MM.1S (cell line): ENCODE results near the gene GOLGA3.

Experiments used
- DNase-seq: peaks from one replicate; pipeline ENCODE4 v3.0.0-alpha.2; 2015
- H2AFZ ChIP-seq: fragments of 300-600 bp; sonication (generic); 2 replicates; pipeline ENCODE4 v1.6.0; 2016; ENCODE audit warnings: antibody characterized with exemption, low read length
- H3F3A ChIP-seq: fragments of 300-600 bp; sonication (generic); 2 replicates; pipeline ENCODE4 v1.6.1; 2016; ENCODE audit warnings: mild to moderate bottlenecking, antibody characterized with exemption, low read length, moderate library complexity, mixed read lengths; ENCODE audit not compliant: insufficient read depth
- H3K27ac ChIP-seq: fragments of 300-600 bp; sonication (generic); 2 replicates; pipeline ENCODE4 v1.5.1; 2016; ENCODE audit warnings: mild to moderate bottlenecking, low read length
- H3K27me3 ChIP-seq: fragments of 300-600 bp; sonication (generic); replicated peaks from 2 replicates; pipeline ENCODE4 v1.6.0; 2016; ENCODE audit warnings: low read length; ENCODE audit not compliant: insufficient read depth
- H3K36me3 ChIP-seq: fragments of 300-600 bp; sonication (generic); replicated peaks from 2 replicates; pipeline ENCODE4 v1.6.1; 2016; ENCODE audit warnings: mild to moderate bottlenecking, low read length, mixed read lengths; ENCODE audit not compliant: insufficient read depth
- H3K4me1 ChIP-seq: fragments of 300-600 bp; sonication (generic); 2 replicates; pipeline ENCODE4 v1.6.1; 2016; ENCODE audit warnings: low read length, mixed read lengths
- H3K4me2 ChIP-seq: fragments of 300-600 bp; sonication (generic); 2 replicates; pipeline ENCODE4 v1.6.0; 2016; ENCODE audit warnings: low read depth, low read length
- H3K4me3 ChIP-seq: fragments of 300-600 bp; sonication (generic); 2 replicates; pipeline ENCODE4 v1.5.1; 2016; ENCODE audit warnings: low read length, mixed read lengths
- H3K79me2 ChIP-seq: fragments of 300-600 bp; sonication (generic); 2 replicates; pipeline ENCODE4 v1.6.1; 2016; ENCODE audit warnings: mixed run types, low read length, mixed read lengths
- H3K9ac ChIP-seq: fragments of 300-600 bp; sonication (generic); 2 replicates; pipeline ENCODE4 v1.6.1; 2016; ENCODE audit warnings: low read length, mixed read lengths
- H3K9me2 ChIP-seq: fragments of 300-600 bp; sonication (generic); replicated peaks from 2 replicates; pipeline ENCODE4 v1.6.1; 2016; ENCODE audit warnings: mild to moderate bottlenecking, low read length, mixed read lengths; ENCODE audit not compliant: insufficient read depth
- H3K9me3 ChIP-seq: fragments of 300-600 bp; sonication (generic); replicated peaks from 2 replicates; pipeline ENCODE4 v1.6.1; 2016; ENCODE audit warnings: mild to moderate bottlenecking, low read length, mixed read lengths; ENCODE audit not compliant: insufficient read depth
- H4K20me1 ChIP-seq: fragments of 300-600 bp; sonication (generic); 2 replicates; pipeline ENCODE4 v1.6.1; 2016; ENCODE audit warnings: mild to moderate bottlenecking, low read length, moderate library complexity, mixed read lengths; ENCODE audit not compliant: insufficient read depth
- CTCF ChIP-seq: fragments of 300-600 bp; sonication (generic); IDR thresholded peaks from 2 replicates; pipeline ENCODE4 v1.5.1; 2016; ENCODE audit warnings: antibody characterized with exemption, low read length, mixed read lengths
- EZH2 ChIP-seq: fragments of 300-600 bp; sonication (generic); optimal IDR thresholded peaks from 2 replicates; pipeline ENCODE3; 2017; ENCODE audit warnings: low read depth, mild to moderate bottlenecking, antibody characterized with exemption, low read length, mixed read lengths
- EZH2phosphoT487 ChIP-seq: fragments of 300-600 bp; sonication (generic); IDR thresholded peaks from 2 replicates; pipeline ENCODE4 v1.6.1; 2018; ENCODE audit warnings: antibody characterized with exemption, low read length

Gene GOLGA3

GRCh38 chr12:132720606-132721345, 107.9 kb downstream of the GOLGA3 start:
- Histone ChIP-seq H3K79me2 (no peaks in the 10 kb centered on the region), H3K9ac (no peak overlapping the region), H3K9me3 (no peaks in the 10 kb centered on the region), H3K4me1 (no peaks in the 10 kb centered on the region), H3K4me2 (no peak overlapping the region), H3F3A (no peaks in the 10 kb centered on the region), H3K9me2 (no peaks in the 10 kb centered on the region), H4K20me1 (no peaks in the 10 kb centered on the region), H3K27ac (no peak overlapping the region), H3K4me3 (no peak overlapping the region), H2AFZ (no peak overlapping the region), H3K27me3 (no peaks in the 10 kb centered on the region), H3K36me3 (no peaks in the 10 kb centered on the region; the same call in 1 of the 2 replicates)
- TF ChIP-seq EZH2phosphoT487: no peak
- TF ChIP-seq CTCF: no peak
- TF ChIP-seq EZH2: no peak
- no peak for DNase-seq

GRCh38 chr12:132719954-132720324, 108.7 kb downstream of the GOLGA3 start:
- no peak for DNase-seq
- no peaks in the 10 kb centered on the region for H3K9me2 ChIP-seq
- H3K27me3 ChIP-seq: no peaks in the 10 kb centered on the region
- H3K36me3 ChIP-seq: no peaks in the 10 kb centered on the region; the same call in 1 of the 2 replicates
- H3K9me3 ChIP-seq: no peaks in the 10 kb centered on the region
- no peaks in the 10 kb centered on the region for H3K79me2 ChIP-seq
- no peak for TF ChIP-seq CTCF
- no peak overlapping the region for H3K4me3 ChIP-seq
- no peak overlapping the region for H3K4me2 ChIP-seq
- no peak overlapping the region for H2AFZ ChIP-seq
- no peaks in the 10 kb centered on the region for H4K20me1 ChIP-seq
- H3K27ac ChIP-seq: no peak overlapping the region
- H3K4me1 ChIP-seq: no peaks in the 10 kb centered on the region
- no peak overlapping the region for H3K9ac ChIP-seq
- H3F3A ChIP-seq: no peaks in the 10 kb centered on the region

GRCh38 chr12:132719141-132719953, 109.3 kb downstream of the GOLGA3 start:
- Histone ChIP-seq H4K20me1 (no peaks in the 10 kb centered on the region), H3K9me2 (no peaks in the 10 kb centered on the region), H3K9ac (no peak overlapping the region), H2AFZ (no peak overlapping the region), H3K79me2 (peaks cover 5% of the 10 kb centered on the region; the same call in 1 of the 2 replicates), H3K27me3 (no peaks in the 10 kb centered on the region), H3K4me3 (no peak overlapping the region), H3K36me3 (no peaks in the 10 kb centered on the region; the same call in 1 of the 2 replicates), H3K4me2 (no peak overlapping the region), H3F3A (no peaks in the 10 kb centered on the region), H3K9me3 (no peaks in the 10 kb centered on the region), H3K4me1 (no peaks in the 10 kb centered on the region), H3K27ac (no peak overlapping the region)
- no peak for DNase-seq
- TF ChIP-seq EZH2 (no peak), EZH2phosphoT487 (no peak), CTCF (no peak)
